Brain microvascular endothelial cell (primary cell): ENCODE results near the gene MOV10L1.

ENCODE experiments used
- DNase-seq: peaks from one replicate; pipeline ENCODE4 v3.0.0-alpha.2; 2020
- H3K27ac ChIP-seq: fragments of 250-450 bp; sonication (Bioruptor Pico); 2 replicates; pipeline ENCODE4 v1.5.1; 2020; ENCODE audit warnings: mild to moderate bottlenecking, moderate library complexity
- H3K27me3 ChIP-seq: fragments of 250-450 bp; sonication (Bioruptor Pico); replicated peaks from 2 replicates; pipeline ENCODE4 v1.5.1; 2020; ENCODE audit warnings: mild to moderate bottlenecking
- H3K36me3 ChIP-seq: fragments of 250-450 bp; sonication (Bioruptor Pico); replicated peaks from 2 replicates; pipeline ENCODE4 v1.5.1; 2020; ENCODE audit warnings: mild to moderate bottlenecking
- H3K4me3 ChIP-seq: 2 replicates; pipeline ENCODE4 v1.5.1; 2011; ENCODE audit warnings: low read depth, mild to moderate bottlenecking, control low read depth, low read length, moderate library complexity
- CTCF ChIP-seq: IDR thresholded peaks from 2 replicates; pipeline ENCODE4 v1.5.1; 2011; ENCODE audit warnings: low read depth, mild to moderate bottlenecking, moderate library complexity, low read length, control low read depth, inconsistent platforms; ENCODE audit errors: missing control alignments
- in situ Hi-C: cut with HindIII; loops from 2 replicates; pipeline ENCODE4 v1.10.0; 2017; ENCODE audit warnings: low sequenced_read_pairs, low pct_ligation_motif_present

The MOV10L1 gene

GRCh38 chr22:50088096-50088495 is 1.7 kb upstream of the MOV10L1 start:
- Histone ChIP-seq H3K4me3 (no peak overlapping the region), H3K27ac (no peak overlapping the region), H3K36me3 (no peaks in the 10 kb centered on the region), H3K27me3 (peaks cover 4% of the 10 kb centered on the region)
- DNase-seq: no peak
- no peak for TF ChIP-seq CTCF
- in situ Hi-C loops: no loop called here

GRCh38 chr22:50089231-50089630 is 575 bp upstream of the MOV10L1 start:
- Histone ChIP-seq H3K36me3 (no peaks in the 10 kb centered on the region), H3K27ac (no peak overlapping the region), H3K27me3 (peaks cover 4% of the 10 kb centered on the region), H3K4me3 (no peak overlapping the region)
- TF ChIP-seq CTCF: no peak
- no peak for DNase-seq
- in situ Hi-C loops: no loop called here

GRCh38 chr22:50090412-50090714 is 557 bp downstream of the MOV10L1 start:
- Histone ChIP-seq H3K36me3 (no peaks in the 10 kb centered on the region), H3K27ac (no peak overlapping the region), H3K27me3 (no peaks in the 10 kb centered on the region), H3K4me3 (no peak overlapping the region)
- DNase-seq: no peak
- in situ Hi-C loops: no loop called here
- TF ChIP-seq CTCF: no peak

- no peaks in the 10 kb centered on the region for H3K36me3 ChIP-seq
- no peak overlapping the region for H3K27ac ChIP-seq
- in situ Hi-C loops: no loop called here
- no peak overlapping the region for H3K4me3 ChIP-seq
- no peak for DNase-seq
- TF ChIP-seq CTCF: no peak
- peaks cover under 1% of the 10 kb centered on the region for H3K27me3 ChIP-seq
Measured at GRCh38 chr22:50091092-50091768, 1.4 kb downstream of the MOV10L1 start.

- peaks cover 2% of the 10 kb centered on the region for H3K27me3 ChIP-seq
- no peak overlapping the region for H3K4me3 ChIP-seq
- in situ Hi-C loops: no loop called here
- no peak overlapping the region for H3K27ac ChIP-seq
- TF ChIP-seq CTCF: no peak
- no peak for DNase-seq
- no peaks in the 10 kb centered on the region for H3K36me3 ChIP-seq
Measured at GRCh38 chr22:50092342-50092741, 2.5 kb downstream of the MOV10L1 start.

GRCh38 chr22:50098052-50098451 is 8.2 kb downstream of the MOV10L1 start:
- in situ Hi-C loops: no loop called here
- no peaks in the 10 kb centered on the region for H3K36me3 ChIP-seq
- no peak for TF ChIP-seq CTCF
- no peak for DNase-seq
- H3K4me3 ChIP-seq: no peak overlapping the region
- H3K27ac ChIP-seq: no peak overlapping the region
- peaks cover 2% of the 10 kb centered on the region for H3K27me3 ChIP-seq
